Stomach smooth muscle (tissue), 2 donors: ENCODE results near the gene HTRA2.
"Not testable (repeated sequence)": the region's sequence is repeated elsewhere in the genome, so short reads cannot be mapped to it uniquely, and the experiment has no call there.

ENCODE experiments used
- H3K27ac ChIP-seq: one replicate; pipeline ENCODE4 v1.7.0; 2013; ENCODE audit warnings: mild to moderate bottlenecking, low read length, inconsistent platforms
- H3K27me3 ChIP-seq, 2 donors: one replicate each; pipeline ENCODE4 v1.7.0; 2013; ENCODE audit warnings: low read length in 2 of 2; ENCODE audit not compliant: insufficient read depth in 2 of 2, control insufficient read depth in 1 of 2
- H3K36me3 ChIP-seq, 2 donors: one replicate each; pipeline ENCODE4 v1.7.0; 2013; ENCODE audit warnings: low read length in 2 of 2; ENCODE audit not compliant: control insufficient read depth in 2 of 2, insufficient read depth in 2 of 2
- H3K4me1 ChIP-seq: one replicate; pipeline ENCODE4 v1.7.0; 2013; ENCODE audit warnings: low read length; ENCODE audit not compliant: control insufficient read depth, insufficient read depth
- H3K4me3 ChIP-seq, 2 donors: one replicate each; pipeline ENCODE4 v1.7.0; 2013; ENCODE audit warnings: low read length in 2 of 2
- H3K9ac ChIP-seq, 2 donors: one replicate each; pipeline ENCODE4 v1.7.0; 2013; ENCODE audit warnings: low read length in 2 of 2, mild to moderate bottlenecking in 1 of 2
- H3K9me3 ChIP-seq, 2 donors: one replicate each; pipeline ENCODE4 v1.7.0; 2013; ENCODE audit warnings: low read length in 2 of 2; ENCODE audit not compliant: control insufficient read depth in 2 of 2
- donor health status: healthy.
- donor health status: Pancreatic carcinoma.

HTRA2 gene

DNA sequence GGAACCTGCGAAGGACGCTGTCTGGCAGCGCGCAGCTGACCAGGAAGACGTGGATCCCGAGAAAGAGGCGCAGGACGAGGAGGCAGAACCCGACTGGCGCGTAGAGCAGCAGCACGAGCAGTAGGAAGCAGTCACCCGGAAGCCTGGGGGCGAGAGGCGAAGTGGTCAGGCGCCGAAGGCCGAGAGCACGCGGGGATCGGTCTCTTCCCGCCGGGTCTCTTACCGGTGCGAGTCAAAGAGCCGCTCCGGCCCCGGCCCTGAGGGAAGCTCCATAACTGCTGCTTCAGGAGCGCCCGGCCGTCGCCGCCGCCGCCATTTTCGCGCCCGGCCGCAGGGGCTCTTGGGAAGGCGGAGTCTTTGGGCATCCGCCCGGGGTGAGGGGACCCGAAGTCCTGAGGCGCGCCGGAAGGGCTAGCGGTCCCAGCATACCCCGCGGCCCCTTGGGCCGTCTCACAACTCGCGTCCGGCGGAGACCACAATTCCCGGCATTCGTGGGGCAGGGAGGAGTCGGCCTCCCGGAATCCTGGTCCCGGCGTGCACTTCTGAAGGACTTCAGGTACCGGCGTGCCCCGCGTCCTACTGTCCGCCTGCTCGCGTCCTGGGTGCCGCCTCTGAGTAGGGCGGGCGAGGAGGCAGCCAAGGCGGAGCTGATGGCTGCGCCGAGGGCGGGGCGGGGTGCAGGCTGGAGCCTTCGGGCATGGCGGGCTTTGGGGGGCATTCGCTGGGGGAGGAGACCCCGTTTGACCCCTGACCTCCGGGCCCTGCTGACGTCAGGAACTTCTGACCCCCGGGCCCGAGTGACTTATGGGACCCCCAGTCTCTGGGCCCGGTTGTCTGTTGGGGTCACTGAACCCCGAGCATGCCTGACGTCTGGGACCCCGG lies at the start of gene HTRA2, which contains the start of gene AUP1:
Gene HTRA2 (plus strand): TSS at position 577 of the 882 bp plus-strand sequence. CDS start 74 bp downstream, at position 651.
Gene AUP1 (minus strand): TSS at position 350 of the 882 bp plus-strand sequence. CDS start 77 bp downstream, at position 273.
- Histone ChIP-seq H3K27ac (peak within 1 kb of the TSS; percentile 77), H3K4me1 (peaks cover 31% of the 10 kb centered on the region), H3K9ac (peak within 1 kb of the TSS; percentile 79 to 91), H3K9me3 (no peaks in the 10 kb centered on the region), H3K36me3 (peaks cover 25 to 41% of the 10 kb centered on the region in 2 donors), H3K27me3 (no peaks in the 10 kb centered on the region), H3K4me3 (peak within 1 kb of the TSS; percentile 79 to 99)

DNA sequence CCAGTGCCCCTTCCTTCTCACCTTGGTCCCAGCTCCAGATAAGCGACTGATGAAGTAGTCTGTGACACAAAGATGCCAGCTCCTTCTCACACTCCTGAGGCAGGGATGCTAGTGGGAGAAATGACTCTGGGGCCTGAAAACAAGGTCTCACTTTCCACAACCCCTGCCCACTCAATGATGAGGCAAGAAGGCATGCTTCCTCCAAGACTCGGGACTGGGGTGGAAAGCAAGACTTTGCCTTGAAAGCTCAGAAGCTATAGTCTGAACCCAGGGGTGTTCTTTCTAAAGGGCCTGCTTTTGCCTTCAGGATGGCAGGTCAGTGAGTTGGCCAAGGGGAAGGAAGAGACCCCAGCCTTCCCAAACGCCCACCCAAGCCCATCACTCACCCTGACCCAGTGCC lies 48.3 kb upstream of the HTRA2 start:
- H3K27ac ChIP-seq, result peak overlapping the region; percentile 88
- H3K27me3 ChIP-seq, result no peaks in the 10 kb centered on the region
- H3K9ac ChIP-seq, result peak overlapping the region; percentile 80 to 87
- H3K4me1 ChIP-seq, result peaks cover 28% of the 10 kb centered on the region
- H3K9me3 ChIP-seq, result no peaks in the 10 kb centered on the region
- H3K4me3 ChIP-seq, result peak overlapping the region; percentile 99 to 100
- H3K36me3 ChIP-seq, result peaks cover 13 to 18% of the 10 kb centered on the region in 2 donors

- H3K4me1 ChIP-seq, result peaks cover 28% of the 10 kb centered on the region
- H3K4me3 ChIP-seq, result peak overlapping the region; percentile 99 to 100
- H3K36me3 ChIP-seq, result peaks cover 13 to 17% of the 10 kb centered on the region in 2 donors
- H3K9ac ChIP-seq, result peak overlapping the region; percentile 80 to 87
- H3K27me3 ChIP-seq, result no peaks in the 10 kb centered on the region
- peak overlapping the region; percentile 88 for H3K27ac ChIP-seq
- H3K9me3 ChIP-seq, result no peaks in the 10 kb centered on the region
Observed at GRCh38 chr2:74481961-74482800, 47.6 kb upstream of the HTRA2 start.

GRCh38 chr2:74482801-74483674 lies 46.7 kb upstream of the HTRA2 start, which contains the start of the genes CCDC142 and TTC31:
Gene CCDC142 (minus strand): TSS chr2:74482998. CDS start chr2:74482837, 161 bp downstream.
Gene TTC31 (plus strand): TSS chr2:74483081. CDS start chr2:74483096, 15 bp downstream.
- peak within 1 kb of the TSS; percentile 88 for H3K27ac ChIP-seq
- H3K9ac ChIP-seq, result peak within 1 kb of the TSS; percentile 80 to 87
- peak within 1 kb of the TSS; percentile 99 to 100 for H3K4me3 ChIP-seq
- H3K27me3 ChIP-seq, result no peaks in the 10 kb centered on the region
- H3K9me3 ChIP-seq, result no peaks in the 10 kb centered on the region
- H3K4me1 ChIP-seq, result peaks cover 28% of the 10 kb centered on the region
- H3K36me3 ChIP-seq, result peaks cover 8 to 12% of the 10 kb centered on the region in 2 donors

DNA sequence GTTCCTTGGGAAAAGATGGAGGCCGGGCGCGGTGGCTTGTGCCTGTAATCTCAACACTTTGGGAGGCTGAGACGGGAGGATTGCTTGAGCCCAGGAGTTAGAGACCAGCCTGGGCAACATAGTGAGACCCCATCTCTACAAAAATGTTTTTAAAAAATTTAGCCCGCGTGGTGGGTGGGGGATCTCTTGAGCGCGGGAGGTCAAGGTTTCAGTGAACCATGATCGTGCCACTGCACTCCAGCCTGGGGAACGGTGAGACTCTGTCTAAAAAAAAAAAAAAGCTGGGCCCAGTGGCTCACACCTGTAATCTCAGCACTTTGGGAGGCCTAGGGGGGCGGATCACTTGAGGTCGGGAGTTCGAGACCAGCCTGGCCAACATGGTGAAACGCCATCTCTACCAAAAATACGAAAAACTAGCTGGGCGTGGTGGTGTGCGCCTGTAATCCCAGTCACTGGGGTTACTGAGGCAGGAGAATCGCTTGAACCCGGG lies 46.0 kb upstream of the HTRA2 start:
- not testable (repeated sequence) for H3K9me3 ChIP-seq, H3K27me3 ChIP-seq
- H3K9ac ChIP-seq, result peak overlapping the region; percentile 80 to 87
- H3K36me3 ChIP-seq, result peaks cover 8 to 16% of the 10 kb centered on the region in 2 donors
- H3K4me1 ChIP-seq, result peaks cover 28% of the 10 kb centered on the region
- peak overlapping the region; percentile 99 to 100 for H3K4me3 ChIP-seq
- peak overlapping the region; percentile 88 for H3K27ac ChIP-seq

GRCh38 chr2:74486141-74486540 lies 43.6 kb upstream of the HTRA2 start:
- Histone ChIP-seq H3K27me3 (no peaks in the 10 kb centered on the region), H3K27ac (no peak overlapping the region), H3K4me1 (peaks cover 20% of the 10 kb centered on the region), H3K36me3 (peaks cover 18 to 21% of the 10 kb centered on the region in 2 donors), H3K4me3 (no peak overlapping the region), H3K9me3 (no peaks in the 10 kb centered on the region), H3K9ac (no peak overlapping the region)

- Histone ChIP-seq H3K27ac (no peak overlapping the region), H3K4me3 (no peak overlapping the region), H3K9me3 (no peaks in the 10 kb centered on the region), H3K4me1 (peaks cover 4% of the 10 kb centered on the region), H3K27me3 (no peaks in the 10 kb centered on the region), H3K36me3 (peaks cover 35 to 42% of the 10 kb centered on the region in 2 donors), H3K9ac (no peak overlapping the region)
Observed at GRCh38 chr2:74488643-74489481, 40.9 kb upstream of the HTRA2 start.

DNA sequence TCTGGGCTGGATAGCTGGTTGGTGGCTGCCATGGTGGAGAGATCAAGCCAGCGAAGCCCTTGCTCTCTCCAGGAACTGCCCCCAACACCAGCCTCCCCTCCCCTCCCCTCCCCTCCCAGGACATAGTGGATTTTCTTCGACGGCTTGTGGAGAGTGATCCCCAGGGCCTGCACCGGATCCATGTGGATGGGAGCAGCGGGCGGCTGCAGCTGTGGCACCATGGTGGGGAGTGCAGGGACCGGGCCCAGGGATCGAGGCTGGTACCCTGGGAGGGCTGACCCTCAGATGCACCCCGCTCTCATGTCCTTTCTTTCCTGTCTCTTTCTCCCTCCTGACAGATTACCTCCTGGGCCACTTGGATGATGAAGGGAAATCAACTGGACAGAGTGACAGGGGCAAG lies 39.8 kb upstream of the HTRA2 start:
- H3K27me3 ChIP-seq, result no peaks in the 10 kb centered on the region
- H3K9me3 ChIP-seq, result no peaks in the 10 kb centered on the region
- H3K36me3 ChIP-seq, result peaks cover 35 to 42% of the 10 kb centered on the region in 2 donors
- H3K4me1 ChIP-seq, result no peaks in the 10 kb centered on the region
- H3K9ac ChIP-seq, result no peak overlapping the region
- no peak overlapping the region for H3K4me3 ChIP-seq
- no peak overlapping the region for H3K27ac ChIP-seq
